NCI-H2029 (cell line): Measurements from ENCODE around the gene C11orf21.

Experiments
- DNase-seq: peaks from one replicate; lab custom pipeline; 2025; lab: John Stamatoyannopoulos, UW

The C11orf21 gene

GRCh38 chr11:2308713-2309112, 7.0 kb upstream of the C11orf21 start:
- no peak for DNase-seq

DNA sequence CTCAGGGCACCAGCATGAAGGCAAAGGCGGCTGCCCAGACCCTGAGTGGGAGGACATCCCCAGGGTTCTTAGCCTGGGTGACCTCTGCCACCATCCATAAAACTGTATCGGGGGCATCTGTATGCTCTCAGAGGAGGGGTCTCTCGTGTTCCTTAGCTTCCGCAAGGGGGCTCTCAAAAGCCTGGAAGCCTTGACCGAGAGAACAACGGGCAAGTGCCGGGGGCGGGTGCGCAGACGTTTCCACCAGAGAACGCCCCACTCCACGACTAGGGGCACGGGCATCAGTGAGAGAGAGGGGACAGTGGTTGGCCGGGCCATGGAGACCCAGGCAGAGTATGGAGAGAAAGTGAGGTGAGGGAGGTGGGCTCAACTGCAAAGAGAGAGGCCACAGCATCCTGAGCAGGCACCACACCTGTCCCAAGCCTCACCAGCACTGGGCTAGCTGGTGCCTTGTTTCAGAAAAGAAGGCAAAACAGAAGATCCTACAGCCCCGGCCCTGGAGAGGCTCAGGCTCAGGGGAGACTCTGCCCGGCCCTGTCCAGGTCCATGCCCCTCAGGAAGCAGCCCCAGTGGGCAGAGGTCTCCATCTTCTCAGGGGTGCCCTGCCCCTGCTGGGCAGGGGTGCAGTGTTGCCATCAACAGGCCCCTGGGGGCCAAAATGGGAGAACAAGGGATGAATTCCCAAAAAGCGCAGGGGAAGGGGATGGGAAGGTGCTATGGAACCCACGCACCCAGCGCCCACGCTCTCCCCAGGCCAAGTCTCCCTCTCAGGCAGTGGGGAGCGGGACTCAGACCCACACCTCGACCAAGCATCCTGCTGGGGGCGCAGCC, 6.0 kb upstream of the C11orf21 start:
- DNase-seq = no peak

GRCh38 chr11:2306877-2307500, 5.3 kb upstream of the C11orf21 start:
- no peak for DNase-seq

- no peak for DNase-seq
Observed at GRCh38 chr11:2306452-2306823, 4.7 kb upstream of the C11orf21 start.

DNA sequence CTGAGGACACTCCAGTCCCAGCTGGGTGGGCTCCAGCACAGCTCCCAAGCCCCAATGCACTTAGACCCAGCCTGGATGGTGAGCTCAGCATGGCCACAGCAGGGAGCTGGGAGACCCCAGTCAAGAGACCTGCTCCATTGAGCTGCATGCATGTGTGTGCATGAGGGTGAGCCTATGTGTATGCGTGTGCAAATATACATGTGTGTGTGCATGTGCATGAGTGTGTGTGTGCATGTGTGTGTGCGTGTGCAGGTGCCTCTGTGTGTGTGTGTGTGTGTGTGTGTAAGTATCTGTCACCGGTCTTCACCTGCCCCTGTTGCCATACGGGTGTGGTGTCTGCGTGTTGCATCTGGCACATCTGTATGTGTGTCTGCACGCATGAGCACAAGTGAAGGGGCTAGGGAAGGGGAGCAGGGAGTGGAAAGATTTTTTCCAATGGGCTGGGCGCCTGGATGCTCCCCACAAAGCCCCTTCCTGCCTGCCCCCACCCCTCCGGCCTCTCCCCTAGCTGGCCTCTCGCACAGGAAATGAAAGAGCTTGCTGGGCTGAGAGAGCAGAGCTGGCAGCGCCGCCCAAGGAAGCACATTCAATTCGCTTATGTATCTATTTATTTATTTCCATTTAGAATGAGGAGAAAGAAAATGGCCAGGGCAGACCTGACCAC, 4.2 kb upstream of the C11orf21 start:
- no peak for DNase-seq

DNA sequence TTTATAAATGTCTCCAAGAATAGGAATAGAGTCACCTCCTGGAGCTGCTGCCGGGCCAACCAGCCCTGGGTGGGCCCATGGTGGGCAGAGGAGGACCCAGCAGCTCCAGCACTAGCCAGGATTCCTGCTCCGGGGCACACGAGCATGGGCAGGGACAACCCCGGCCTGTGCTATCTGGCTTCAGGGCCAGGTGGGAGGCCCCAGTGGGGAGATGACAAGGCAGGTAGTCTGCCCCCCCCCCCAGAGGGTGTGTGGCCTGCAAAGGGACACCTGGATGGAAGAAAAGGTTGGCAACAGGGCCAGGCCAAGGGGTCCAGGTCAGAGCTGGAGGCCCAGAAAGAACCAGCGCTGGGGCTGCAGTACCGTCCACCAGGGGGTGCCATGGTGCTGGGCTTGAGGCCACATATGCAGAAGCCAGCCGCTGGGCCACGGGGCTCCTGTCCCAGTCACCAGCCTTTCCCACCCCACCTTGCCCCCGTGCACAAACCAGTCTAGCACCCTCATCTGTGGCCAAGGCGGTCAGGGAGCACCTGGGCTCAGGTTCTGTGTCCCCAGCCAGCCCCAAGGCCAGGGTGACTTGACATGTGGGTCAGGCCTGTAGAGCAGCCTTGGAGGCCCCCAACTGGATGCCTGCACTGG, 3.5 kb upstream of the C11orf21 start:
- peak; percentile 14 for DNase-seq

DNA sequence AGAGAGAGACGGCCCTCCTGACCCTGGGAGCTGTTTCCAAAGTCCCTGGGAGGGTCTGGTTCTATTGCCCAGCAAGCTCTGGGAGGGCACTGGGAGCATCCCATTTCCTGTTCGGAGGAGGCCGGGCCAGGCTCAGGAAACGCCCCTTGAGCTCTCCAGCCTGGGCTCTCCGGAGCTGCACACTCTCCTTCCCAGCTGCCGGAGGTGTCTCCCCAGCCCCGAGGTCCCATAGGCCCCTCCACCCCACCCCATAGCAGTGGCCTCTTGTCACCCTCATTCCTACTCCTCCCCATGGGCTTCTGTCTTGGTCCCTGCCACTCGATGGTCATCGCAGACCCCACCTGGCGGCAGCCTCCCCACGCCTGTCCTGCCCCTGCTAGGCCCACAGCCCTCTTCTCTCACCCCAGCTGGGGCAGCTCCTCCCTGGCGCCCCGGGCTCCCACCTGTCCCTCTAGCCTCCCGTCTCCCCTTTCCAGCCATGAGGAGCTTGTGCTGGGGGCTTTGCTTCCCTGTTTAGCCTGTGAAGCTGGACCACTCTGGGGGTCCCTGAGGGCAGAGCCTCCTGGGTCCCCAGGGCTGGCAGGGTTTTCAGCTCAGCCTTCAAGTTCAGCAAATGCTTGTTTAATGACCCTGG, 2.9 kb upstream of the C11orf21 start:
- no peak for DNase-seq

GRCh38 chr11:2303627-2304505, 2.1 kb upstream of the C11orf21 start:
- DNase-seq = no peak

- DNase-seq = no peak
Observed at GRCh38 chr11:2302896-2303626, 1.3 kb upstream of the C11orf21 start.

GRCh38 chr11:2302306-2302895, 683 bp upstream of the C11orf21 start:
- DNase-seq = no peak

GRCh38 chr11:2300936-2301630, 635 bp downstream of the C11orf21 start:
- DNase-seq = no peak

GRCh38 chr11:2300290-2300935, 1.3 kb downstream of the C11orf21 start:
- no peak for DNase-seq

DNA sequence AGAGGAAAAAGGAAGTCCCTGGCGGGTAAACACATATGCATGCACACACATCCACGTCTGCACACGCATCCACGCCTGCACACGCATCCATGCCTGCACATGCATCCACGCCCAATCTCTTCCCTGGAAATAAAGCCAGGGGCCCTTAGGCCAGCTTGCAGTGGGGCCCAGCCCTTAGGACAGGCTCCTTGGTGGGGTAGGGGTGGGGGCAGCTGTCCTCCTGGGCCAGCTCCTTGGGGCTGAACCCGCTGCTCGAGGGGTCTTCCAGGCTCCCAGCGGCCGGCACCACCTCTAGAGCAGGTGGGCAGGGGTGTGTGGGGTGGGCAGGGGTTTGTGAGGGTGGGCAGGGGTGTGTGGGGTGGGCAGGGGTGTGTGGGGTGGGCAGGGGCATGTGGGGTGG, 1.9 kb downstream of the C11orf21 start:
- no peak for DNase-seq

GRCh38 chr11:2298795-2299761, 2.6 kb downstream of the C11orf21 start:
- no peak for DNase-seq

GRCh38 chr11:2298131-2298794, 3.5 kb downstream of the C11orf21 start:
- no peak for DNase-seq

GRCh38 chr11:2297623-2298030, 4.1 kb downstream of the C11orf21 start:
- DNase-seq = no peak
